NCI-H1092 treated with DMSO at 0.1 percent for 48 hours (cell line): ENCODE data around the gene PRSS38.

Experiments
- DNase-seq: peaks from one replicate; lab custom pipeline; 2025; lab: John Stamatoyannopoulos, UW

PRSS38 gene

DNA sequence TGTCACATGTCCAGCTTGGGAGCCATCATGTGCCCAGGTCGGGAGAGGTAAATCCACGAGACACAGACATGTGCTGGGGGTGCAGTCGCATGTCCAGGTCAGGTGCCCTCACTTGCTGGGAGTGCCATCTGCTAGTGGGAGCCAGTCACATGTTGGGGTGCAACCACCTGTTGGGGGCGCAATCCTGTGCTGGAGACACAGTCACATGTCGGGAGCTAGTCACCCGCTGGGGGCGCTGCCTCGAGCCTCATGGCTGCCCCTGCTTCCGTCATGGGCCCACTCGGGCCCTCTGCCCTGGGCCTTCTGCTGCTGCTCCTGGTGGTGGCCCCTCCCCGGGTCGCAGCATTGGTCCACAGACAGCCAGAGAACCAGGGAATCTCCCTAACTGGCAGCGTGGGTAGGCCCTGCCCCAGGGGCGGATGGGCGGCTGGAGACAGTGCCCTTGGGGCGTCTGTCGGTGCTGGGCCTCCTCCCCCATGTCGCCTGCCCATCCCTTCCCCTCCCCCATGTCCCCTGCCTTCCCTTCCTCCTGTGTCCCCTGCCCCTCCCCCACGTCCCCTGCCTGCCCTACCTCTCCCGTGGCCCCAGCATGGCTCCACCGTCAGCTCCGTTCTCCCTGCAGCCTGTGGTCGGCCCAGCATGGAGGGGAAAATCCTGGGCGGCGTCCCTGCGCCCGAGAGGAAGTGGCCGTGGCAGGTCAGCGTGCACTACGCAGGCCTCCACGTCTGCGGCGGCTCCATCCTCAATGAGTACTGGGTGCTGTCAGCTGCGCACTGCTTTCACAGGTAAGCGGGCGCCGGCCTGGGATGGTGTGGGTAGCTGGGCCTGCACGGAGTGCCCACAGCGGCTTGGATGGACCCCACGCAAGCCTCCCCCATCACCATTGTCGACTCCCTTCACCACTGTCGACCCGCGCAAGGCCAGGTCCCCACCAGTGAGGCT is at the start of gene PRSS38:
PRSS38 (plus strand) TSS at position 208 of the 942 bp plus-strand sequence; CDS start at position 250, 42 bp downstream.
- no peak for DNase-seq

- peak; percentile 95 for DNase-seq
Observed at GRCh38 chr1:227766015-227766634, 49.4 kb upstream of the PRSS38 start.

GRCh38 chr1:227766653-227767277 is 48.7 kb upstream of the PRSS38 start:
- peak; percentile 58 for DNase-seq

DNA sequence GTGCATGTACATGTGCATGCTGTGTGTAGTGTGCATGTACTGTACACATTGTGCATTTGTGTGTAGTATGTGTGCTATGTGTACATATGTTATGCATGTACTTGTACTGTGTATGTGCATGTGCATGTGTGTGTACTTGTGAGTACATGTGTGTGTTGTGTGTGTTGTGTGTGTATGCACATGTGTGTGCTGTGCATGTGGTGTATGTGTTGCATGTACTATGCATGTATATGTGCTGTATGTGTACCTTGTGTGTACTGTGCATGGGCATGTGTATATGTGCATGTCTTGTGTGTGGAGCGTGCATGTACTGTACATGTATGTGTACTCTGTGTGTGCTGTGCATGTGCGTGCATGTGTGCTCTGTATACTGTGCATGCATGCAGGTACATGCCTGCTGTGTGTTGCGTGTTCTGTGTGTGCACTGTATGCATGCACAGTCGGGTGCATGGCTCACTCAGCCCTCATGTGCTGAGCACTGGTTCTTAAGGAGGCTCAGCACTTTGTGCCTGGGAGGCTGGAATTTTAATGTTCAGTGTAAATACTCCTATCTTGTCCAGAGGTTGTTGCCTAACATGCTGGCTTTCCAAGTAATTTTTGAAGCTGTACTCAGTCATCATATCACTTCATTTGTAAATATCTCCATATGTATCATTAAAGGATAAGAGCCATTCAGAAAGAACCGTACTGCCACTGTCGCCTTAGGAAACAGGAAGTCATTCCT is 47.9 kb upstream of the PRSS38 start:
- no peak for DNase-seq

DNA sequence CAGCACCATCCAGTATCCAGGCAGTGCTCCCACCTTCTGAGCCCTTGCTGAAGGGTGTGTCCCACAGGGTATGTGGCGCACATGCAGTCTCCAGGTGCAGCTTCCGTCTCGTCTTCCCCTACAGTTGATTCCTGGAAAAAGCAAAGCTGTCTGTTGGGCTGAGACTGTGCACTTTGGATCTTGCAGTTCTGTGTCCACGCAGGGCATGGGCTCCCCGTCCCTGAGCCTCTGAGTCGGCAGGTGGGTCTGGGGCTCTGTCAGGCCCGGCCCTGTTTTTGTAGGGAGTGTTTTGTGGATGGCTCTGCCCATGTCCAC is 47.4 kb upstream of the PRSS38 start:
- DNase-seq, result no peak

- DNase-seq, result no peak
Observed at GRCh38 chr1:227768640-227769039, 46.8 kb upstream of the PRSS38 start.

DNA sequence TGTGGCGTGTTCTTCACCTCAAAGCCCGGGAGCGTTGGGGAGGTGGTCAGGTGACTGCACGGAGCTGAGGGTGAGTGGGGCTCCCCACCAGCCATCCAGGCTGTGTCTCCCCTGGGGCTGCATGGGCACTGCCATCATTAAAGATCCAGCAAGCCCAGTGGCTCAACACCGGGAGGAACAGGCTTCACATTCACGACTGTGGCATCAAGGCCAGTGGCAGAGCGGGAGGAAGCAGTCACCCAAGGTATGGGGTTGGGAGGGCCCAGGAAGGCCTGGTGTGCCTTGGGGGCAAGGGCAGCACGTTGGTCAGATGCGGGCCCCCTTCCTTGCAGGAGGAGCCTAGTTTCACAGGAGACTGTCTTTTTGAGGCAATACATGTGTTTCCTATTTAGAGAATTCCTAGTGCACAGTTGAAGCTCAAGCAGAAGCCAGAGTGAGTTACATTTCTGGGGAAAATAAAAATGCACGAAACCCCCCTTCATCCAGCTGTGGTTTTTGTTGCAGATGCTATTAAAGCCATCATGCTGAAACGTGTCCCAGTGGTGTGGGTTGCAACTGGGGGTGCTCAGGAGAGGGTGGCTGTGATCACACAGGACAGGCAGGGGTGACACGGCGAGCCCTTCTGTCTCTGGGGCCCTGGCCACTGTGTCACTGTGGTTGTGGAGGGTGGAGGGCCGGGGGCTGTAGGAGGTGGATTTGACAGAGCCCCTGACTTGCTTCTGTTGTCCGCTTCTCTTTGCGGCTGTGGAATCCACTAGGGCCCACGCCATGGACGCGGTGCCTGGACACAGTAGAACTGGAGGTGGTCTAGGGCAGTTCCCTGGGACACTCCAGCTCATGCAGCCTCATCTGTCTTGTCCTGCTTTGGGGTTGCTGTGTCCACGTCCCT is 46.2 kb upstream of the PRSS38 start:
- DNase-seq, result no peak

DNA sequence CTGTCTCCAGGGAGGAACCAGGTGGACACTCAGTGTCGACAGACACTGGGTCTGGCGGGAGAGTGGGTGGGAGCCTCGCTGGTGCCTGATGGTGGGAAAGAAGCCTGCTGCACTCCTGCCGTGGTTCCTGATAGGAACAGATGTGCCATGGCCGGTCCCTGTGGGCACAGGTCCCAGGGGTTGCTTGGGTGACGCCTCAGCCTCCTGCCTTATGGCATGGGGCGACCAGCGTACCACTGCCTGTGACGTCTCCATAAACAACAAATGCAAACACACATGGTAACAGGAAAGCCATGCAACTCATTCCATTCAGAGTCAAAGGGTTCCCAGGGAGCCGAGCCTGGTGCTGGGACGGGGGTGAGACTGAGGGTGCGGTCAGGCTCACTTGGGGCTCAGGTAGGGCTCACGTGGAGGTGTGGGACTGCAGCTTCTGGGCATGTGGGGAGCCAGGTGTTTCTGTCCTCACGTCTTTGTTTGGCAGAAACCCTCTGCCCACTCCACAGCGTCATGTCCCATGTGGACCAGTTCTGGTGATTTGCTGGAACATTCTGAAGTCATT is 45.5 kb upstream of the PRSS38 start:
- no peak for DNase-seq

DNA sequence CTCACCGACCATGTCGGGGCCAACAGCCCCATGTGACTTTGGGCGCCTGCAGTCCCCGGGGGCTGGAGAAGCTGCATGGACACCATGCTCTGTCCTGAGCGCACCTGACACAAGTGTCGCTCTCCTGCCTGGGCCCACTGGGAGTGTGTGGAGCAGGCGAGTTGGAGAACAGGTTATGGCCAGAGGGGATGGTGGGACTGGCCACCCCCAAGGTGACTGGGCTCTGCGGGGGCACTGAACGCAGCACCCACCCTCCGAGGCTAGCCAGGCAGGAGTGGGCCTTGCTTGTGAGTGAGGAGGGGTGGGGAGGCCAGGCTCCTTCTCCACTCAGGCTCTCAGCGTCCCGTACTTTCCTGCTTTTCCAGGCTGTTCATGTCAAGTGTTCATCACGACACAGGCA is 44.7 kb upstream of the PRSS38 start:
- DNase-seq, result no peak

- DNase-seq, result no peak
Observed at GRCh38 chr1:227771326-227771725, 44.1 kb upstream of the PRSS38 start.

GRCh38 chr1:227771771-227772170 is 43.7 kb upstream of the PRSS38 start:
- DNase-seq, result no peak

DNA sequence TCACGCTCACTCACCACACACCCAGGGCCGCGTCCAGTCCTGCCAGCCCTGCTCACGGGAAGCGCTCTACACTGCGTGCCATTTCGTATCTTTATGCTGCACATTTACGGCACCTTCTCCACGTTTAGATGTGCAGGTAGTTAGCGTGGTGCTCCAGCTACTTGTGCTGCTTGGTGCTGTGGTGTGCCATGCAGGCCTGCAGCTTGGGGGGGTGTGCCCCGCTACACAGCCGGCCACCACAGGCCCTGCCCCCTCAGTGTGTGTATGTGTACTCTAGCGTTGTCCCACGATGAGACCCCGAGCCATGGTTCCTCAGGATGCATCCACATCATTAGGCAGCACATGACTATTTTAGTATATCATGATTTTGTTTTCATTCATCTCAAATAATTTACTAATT is 41.9 kb upstream of the PRSS38 start:
- DNase-seq, result no peak

- DNase-seq, result peak; percentile 12
Observed at GRCh38 chr1:227774051-227774731, 41.3 kb upstream of the PRSS38 start.

- DNase-seq, result no peak
Observed at GRCh38 chr1:227774821-227775661, 40.4 kb upstream of the PRSS38 start.

- no peak for DNase-seq
Observed at GRCh38 chr1:227775841-227776240, 39.6 kb upstream of the PRSS38 start.

DNA sequence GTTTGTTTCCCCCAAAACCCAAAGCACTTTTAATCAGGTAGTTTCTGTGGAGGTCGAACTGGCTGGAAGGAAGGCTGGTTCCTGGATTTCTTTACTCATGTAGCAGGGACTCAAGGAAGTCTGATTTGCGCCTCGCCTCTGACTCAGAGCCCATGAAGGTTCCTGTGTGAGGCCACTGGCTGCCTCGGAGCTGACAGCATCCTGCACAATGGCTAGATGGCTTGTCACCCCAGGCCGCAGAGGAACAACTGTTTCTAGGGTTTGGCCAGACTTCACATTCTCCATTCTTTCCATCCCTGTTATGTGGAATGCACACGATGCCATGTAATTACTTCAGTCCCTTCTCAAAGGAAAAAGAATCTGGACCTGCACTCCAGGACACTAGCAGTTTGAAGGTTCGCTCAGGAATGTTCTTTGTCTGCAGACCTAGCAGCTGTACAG is 39.1 kb upstream of the PRSS38 start:
- peak; percentile 43 for DNase-seq

DNA sequence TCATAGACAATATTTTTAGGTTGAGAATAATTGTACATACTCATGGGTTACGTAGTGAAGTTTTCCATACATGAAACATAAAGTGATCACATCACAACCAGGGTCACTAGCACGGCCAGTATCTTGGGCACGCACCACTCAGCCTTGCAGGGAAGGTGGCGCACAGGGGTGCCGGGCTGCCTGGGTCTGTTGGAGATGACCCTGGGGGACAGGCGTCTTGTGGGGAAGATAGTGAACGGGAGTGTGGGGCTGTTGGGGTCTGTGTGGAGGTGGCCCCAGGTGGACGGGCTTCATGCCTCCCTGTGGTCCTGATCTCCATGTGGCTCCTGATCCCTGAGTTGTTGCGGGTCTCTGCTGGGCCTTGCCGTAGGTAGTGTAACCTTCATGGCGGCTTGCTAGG is 38.3 kb upstream of the PRSS38 start:
- DNase-seq, result no peak

DNA sequence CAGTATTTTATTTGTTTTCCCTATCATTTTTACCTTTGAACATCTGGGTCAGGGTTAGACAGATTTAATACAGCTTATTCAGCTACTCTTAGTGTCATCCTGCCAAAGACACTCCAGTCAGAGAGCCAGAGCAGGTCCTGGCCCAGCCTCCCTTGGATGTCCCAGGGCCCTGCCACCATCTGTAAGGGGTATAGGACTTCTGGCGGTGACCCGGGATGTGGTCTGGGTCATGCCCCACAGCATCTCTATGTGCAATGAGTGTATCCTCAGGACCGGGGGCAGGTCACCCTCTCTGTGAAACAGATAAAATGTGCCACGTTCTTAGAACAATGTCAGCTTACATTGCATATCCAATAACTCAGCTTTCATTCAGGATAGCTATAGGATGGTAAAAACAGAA is 37.8 kb upstream of the PRSS38 start:
- DNase-seq, result no peak

- DNase-seq, result no peak
Observed at GRCh38 chr1:227778401-227778947, 37.0 kb upstream of the PRSS38 start.
